ENCODE results near the gene ARSJ.

The ARSJ gene

GRCh38 chr4:113971706-113972360 is 7.6 kb downstream of the ARSJ start:
- H3K4me3 ChIP-seq (replicated peaks in 1 of 2; ENCODE audit: low read depth in 2 of 2, low read length in 2 of 2): no peak overlapping the region
- TF ChIP-seq CTCF (IDR thresholded peaks at IDR 0.05; ENCODE audit: low read depth, low read length): no peak
- peak in 1 of 2 donors; percentile 49 for DNase-seq (ENCODE audit: low read depth in 2 of 2)

GRCh38 chr4:113969709-113970334 is 9.6 kb downstream of the ARSJ start:
- peak in 1 of 2 donors; percentile 59 for DNase-seq (ENCODE audit: low read depth in 2 of 2)
- no peak overlapping the region for H3K4me3 ChIP-seq (replicated peaks in 1 of 2; ENCODE audit: low read depth in 2 of 2, low read length in 2 of 2)

GRCh38 chr4:113968473-113968872 is 11.0 kb downstream of the ARSJ start:
- DNase-seq (ENCODE audit: low read depth in 2 of 2): peak in 1 of 2 donors; percentile 47
- TF ChIP-seq CTCF (IDR thresholded peaks at IDR 0.05; ENCODE audit: low read depth, low read length): no peak
- H3K4me3 ChIP-seq (replicated peaks in 1 of 2; ENCODE audit: low read depth in 2 of 2, low read length in 2 of 2): no peak overlapping the region

More at GRCh38 chr4:113969709-113970334, 9.6 kb downstream of the ARSJ start:
- no peak for TF ChIP-seq CTCF (IDR thresholded peaks at IDR 0.05; ENCODE audit: low read depth, low read length)

GRCh38 chr4:113967687-113968086 is 11.8 kb downstream of the ARSJ start:
- no peak overlapping the region for H3K4me3 ChIP-seq (replicated peaks in 1 of 2; ENCODE audit: low read depth in 2 of 2, low read length in 2 of 2)
- no peak for TF ChIP-seq CTCF (IDR thresholded peaks at IDR 0.05; ENCODE audit: low read depth, low read length)
- DNase-seq (ENCODE audit: low read depth in 2 of 2): no peak

GRCh38 chr4:113962719-113963265 is 16.7 kb downstream of the ARSJ start:
- no peak for DNase-seq (ENCODE audit: low read depth in 2 of 2)
- TF ChIP-seq CTCF (IDR thresholded peaks at IDR 0.05; ENCODE audit: low read depth, low read length): no peak
- no peak overlapping the region for H3K4me3 ChIP-seq (replicated peaks in 1 of 2; ENCODE audit: low read depth in 2 of 2, low read length in 2 of 2)

GRCh38 chr4:113962016-113962347 is 17.5 kb downstream of the ARSJ start:
- no peak for TF ChIP-seq CTCF (IDR thresholded peaks at IDR 0.05; ENCODE audit: low read depth, low read length)

More at GRCh38 chr4:113962016-113962347, 17.5 kb downstream of the ARSJ start:
- DNase-seq (ENCODE audit: low read depth in 2 of 2): no peak
- no peak overlapping the region for H3K4me3 ChIP-seq (replicated peaks in 1 of 2; ENCODE audit: low read depth in 2 of 2, low read length in 2 of 2)
